ENCODE results near the gene TMED10.
"Not testable (repeated sequence)": the region's sequence is repeated elsewhere in the genome, so short reads cannot be mapped to it uniquely, and the experiment has no call there.

TMED10 gene

GRCh38 chr14:75165586-75166391 is 10.6 kb downstream of the TMED10 start:
- H3K4me3 ChIP-seq, result no peak overlapping the region
- H3K27ac ChIP-seq, result peak overlapping the region in 2 of 21 experiments; percentile 34 to 58

DNA sequence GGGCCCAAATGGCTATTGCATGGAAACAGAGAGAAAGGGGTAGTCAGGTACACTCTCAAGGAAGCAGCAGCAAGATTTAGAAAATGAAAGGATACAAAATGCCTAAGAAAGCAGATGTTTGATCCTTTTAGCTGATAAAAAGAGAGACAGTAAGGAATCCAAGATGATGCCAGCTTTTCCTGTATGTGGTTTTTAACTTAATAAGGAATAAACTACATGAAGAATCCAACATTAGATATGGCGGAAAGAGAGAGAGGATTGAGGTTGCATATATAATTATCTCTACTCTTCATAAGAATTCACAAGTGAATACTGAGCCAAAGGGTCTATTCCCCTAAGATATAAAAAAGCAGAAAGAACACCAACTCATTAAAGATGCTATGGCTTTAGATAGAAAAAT is 11.6 kb downstream of the TMED10 start:
- H3K27ac ChIP-seq, result peak overlapping the region in 1 of 21 experiments; percentile 62
- H3K4me3 ChIP-seq, result no peak overlapping the region

- H3K27ac ChIP-seq, result no peak overlapping the region
- H3K4me3 ChIP-seq, result no peak overlapping the region
These were observed 12.7 kb downstream of the TMED10 start for GRCh38 chr14:75163677-75164076.

DNA sequence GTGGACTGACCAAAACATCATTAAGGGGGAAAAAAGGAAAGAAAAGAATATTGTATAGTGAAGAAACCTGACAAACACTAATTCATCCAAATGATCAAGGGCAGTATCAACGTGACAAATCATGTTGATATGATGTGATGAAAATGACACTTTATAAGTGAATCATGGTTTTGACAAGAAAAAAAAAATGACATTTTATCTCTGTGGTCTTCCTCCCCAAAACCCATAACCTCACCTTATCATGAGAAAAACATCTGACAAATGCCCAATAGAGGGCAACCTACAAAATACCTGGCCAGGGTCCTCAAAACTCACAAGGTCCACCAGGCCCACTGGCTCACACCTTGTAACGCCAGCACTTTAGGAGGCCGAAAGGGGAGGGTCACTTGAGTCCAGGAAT is 13.8 kb downstream of the TMED10 start:
- H3K27ac ChIP-seq, result no peak overlapping the region

GRCh38 chr14:75158843-75159614 is 17.4 kb downstream of the TMED10 start:
- H3K27ac ChIP-seq, result no peak overlapping the region

More for the DNA sequence above, 13.8 kb downstream of the TMED10 start:
- no peak overlapping the region for H3K4me3 ChIP-seq

DNA sequence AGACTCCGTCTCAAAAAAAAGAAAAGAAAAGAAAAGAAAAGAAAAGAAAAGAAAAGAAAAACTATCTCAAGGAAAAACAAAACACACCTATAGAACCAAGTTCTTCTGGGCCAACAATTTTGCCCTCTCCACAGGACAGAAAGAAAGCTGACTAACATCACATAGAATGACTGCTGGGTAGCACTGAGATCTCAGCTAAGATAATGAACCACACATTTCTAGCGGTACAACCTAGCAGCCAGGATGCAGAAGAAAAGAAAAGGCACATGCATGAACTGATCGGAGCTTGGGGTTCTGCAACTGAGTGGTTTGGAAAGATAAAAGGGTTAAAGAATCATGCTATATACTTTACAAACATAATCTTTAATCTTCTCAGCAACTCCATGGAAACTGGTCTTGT is 19.5 kb downstream of the TMED10 start:
- Histone ChIP-seq H3K27ac (no peak overlapping the region), H3K4me3 (no peak overlapping the region)

More at GRCh38 chr14:75158843-75159614, 17.4 kb downstream of the TMED10 start:
- no peak overlapping the region for H3K4me3 ChIP-seq

DNA sequence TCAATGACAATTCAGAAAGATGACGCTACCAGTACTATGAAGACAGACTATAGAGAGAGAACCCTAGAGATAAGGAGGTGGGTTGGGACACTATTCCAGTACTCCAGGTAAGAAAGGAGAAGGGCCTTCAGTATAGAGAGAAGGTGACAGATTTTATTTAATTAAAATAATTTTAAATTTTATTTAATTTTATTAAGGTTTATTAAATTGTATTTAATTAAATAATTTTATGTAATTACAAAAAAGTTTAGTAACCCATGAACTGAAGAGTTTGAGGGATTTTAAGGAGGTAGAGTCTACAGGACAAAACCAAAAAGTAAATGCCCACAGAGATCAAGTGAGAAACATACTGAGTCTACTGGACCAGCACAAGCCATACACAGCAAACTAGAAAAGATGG is 20.3 kb downstream of the TMED10 start:
- no peak overlapping the region for H3K27ac ChIP-seq

DNA sequence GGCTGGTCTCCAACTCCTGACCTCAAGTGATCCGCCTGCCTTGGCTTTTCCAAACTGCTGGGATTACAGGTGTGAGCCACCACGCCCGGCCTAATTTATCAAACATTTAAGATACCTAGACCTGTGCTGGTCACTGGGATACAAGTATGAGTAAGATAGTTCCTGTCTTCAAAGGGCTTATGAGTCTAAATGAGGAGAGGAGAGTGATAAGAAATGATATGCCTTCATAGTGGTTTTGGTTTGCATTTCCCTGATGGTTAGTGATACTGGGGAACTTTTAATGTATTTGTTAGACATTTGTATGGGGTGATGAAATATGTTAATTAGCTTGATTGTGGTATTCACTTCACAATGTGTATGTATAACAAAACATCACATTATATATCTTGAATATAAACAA is 21.2 kb downstream of the TMED10 start:
- Histone ChIP-seq H3K27ac (no peak overlapping the region), H3K4me3 (no peak overlapping the region)

More for the DNA sequence above, 20.3 kb downstream of the TMED10 start:
- no peak overlapping the region for H3K4me3 ChIP-seq

- Histone ChIP-seq H3K27ac (no peak overlapping the region), H3K4me3 (no peak overlapping the region)
These were observed 23.1 kb downstream of the TMED10 start for GRCh38 chr14:75153295-75153694.

DNA sequence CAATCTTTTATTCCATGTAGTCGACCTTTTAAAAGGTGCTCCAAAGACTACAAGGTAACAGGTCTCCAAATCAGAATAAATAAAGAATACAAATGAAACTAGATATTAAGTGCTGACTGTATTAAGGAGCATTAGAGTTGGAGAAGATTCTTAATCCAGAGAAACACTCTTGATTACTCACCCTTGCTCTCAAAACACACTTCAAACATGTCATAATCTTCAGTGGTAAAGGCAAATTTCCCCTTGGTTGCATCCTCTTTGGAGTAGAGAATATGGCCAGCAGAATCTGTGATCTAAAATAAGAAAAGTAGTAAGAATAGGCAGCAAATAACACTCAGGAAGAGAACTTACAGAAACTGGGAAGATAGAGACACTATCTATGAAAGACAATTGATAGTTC is 24.6 kb downstream of the TMED10 start:
- H3K4me3 ChIP-seq, result no peak overlapping the region
- H3K27ac ChIP-seq, result no peak overlapping the region

GRCh38 chr14:75150637-75151036 is 25.8 kb downstream of the TMED10 start:
- H3K27ac ChIP-seq, result peak overlapping the region in 3 of 21 experiments; percentile 8 to 49 (median 28)
- not testable (repeated sequence) for H3K4me3 ChIP-seq

DNA sequence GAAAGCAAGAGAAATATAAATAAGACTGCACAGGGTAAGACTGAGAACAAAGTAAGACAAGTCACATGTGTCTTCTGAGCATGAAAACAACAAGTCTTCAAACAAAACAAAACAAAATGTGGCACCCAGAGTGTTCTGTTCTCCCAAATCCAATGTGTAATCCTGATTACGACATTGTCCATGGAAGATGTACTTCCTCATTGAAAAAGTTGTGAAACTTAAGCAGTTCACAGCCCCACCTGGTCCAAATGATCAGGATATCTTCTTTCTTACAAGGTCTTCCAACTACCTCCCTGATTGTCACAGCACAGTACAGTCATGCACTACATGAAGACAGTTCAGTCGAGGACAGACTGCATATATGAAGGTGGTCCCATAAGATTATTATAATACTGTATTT is 26.3 kb downstream of the TMED10 start:
- H3K4me3 ChIP-seq, result no peak overlapping the region
- peak overlapping the region in 6 of 21 experiments; percentile 8 to 49 (median 33) for H3K27ac ChIP-seq

- Histone ChIP-seq H3K4me3 (no peak overlapping the region), H3K27ac (peak overlapping the region in 19 of 21 experiments; percentile 15 to 85 (median 69))
These were observed 28.9 kb downstream of the TMED10 start for GRCh38 chr14:75147423-75148071.

- H3K27ac ChIP-seq, result peak overlapping the region in 12 of 21 experiments; percentile 4 to 57 (median 21)
- no peak overlapping the region for H3K4me3 ChIP-seq
These were observed 31.5 kb downstream of the TMED10 start for GRCh38 chr14:75144944-75145343.

GRCh38 chr14:75143761-75144527 is 32.5 kb downstream of the TMED10 start:
- no peak overlapping the region for H3K4me3 ChIP-seq
- peak overlapping the region in 7 of 21 experiments; percentile 5 to 50 (median 23) for H3K27ac ChIP-seq

DNA sequence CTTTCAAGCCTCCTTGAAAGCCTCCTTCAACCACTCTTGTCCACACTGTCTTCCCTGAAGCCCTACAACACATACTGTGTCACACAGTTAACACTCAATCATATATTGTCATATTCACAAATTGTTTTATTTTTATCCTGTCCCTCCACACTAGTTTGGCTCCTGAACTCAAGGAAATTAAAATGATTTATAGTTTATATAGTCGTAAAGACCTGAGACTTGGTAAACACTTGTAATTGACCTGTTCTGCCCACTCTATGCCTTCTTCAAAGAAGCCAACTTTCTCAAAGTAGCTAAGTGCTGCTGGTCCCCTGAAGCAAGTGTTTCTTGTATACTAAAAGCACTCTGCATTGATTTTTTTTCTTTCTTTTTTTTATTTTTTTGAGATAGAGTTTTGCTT is 33.9 kb downstream of the TMED10 start:
- peak overlapping the region in 4 of 21 experiments; percentile 20 to 48 (median 26) for H3K27ac ChIP-seq
- H3K4me3 ChIP-seq, result no peak overlapping the region

GRCh38 chr14:75141967-75142366 is 34.4 kb downstream of the TMED10 start:
- Histone ChIP-seq H3K4me3 (no peak overlapping the region), H3K27ac (peak overlapping the region in 4 of 21 experiments; percentile 20 to 48 (median 26))

- Histone ChIP-seq H3K4me3 (no peak overlapping the region), H3K27ac (peak overlapping the region in 1 of 21 experiments; percentile 7)
These were observed 35.4 kb downstream of the TMED10 start for GRCh38 chr14:75141062-75141461.

GRCh38 chr14:75140620-75141019 is 35.8 kb downstream of the TMED10 start:
- H3K27ac ChIP-seq, result peak overlapping the region in 1 of 21 experiments; percentile 7
- H3K4me3 ChIP-seq, result no peak overlapping the region

Data from skin epidermis (tissue), 12 donors.